Liver (tissue), 9 donors: ENCODE data around the gene CCDC154. TPM values are rescaled to one million over a fixed set of nuclear protein-coding genes. Genes with fewer than 3 reads are reported as not detected.

ENCODE experiments used
- DNase-seq: peaks from one replicate; pipeline ENCODE4 v3.0.0-alpha.2; 2017; ENCODE audit warnings: low spot score
- H3K27ac ChIP-seq, 2 donors: one replicate each; pipeline ENCODE4 v1.7.0; 2013; ENCODE audit warnings: inconsistent platforms in 2 of 2, low read length in 2 of 2, control low read depth in 1 of 2, low read depth in 1 of 2, mild to moderate bottlenecking in 1 of 2
- H3K27me3 ChIP-seq, 4 donors: one replicate each; pipeline versions ENCODE4 v1.6.1 to v1.7.0; 2013; ENCODE audit warnings: low read length in 3 of 4, inconsistent platforms in 1 of 4, mild to moderate bottlenecking in 1 of 4, moderate library complexity in 1 of 4; ENCODE audit not compliant: control insufficient read depth in 4 of 4, insufficient read depth in 4 of 4
- H3K36me3 ChIP-seq, 4 donors: one replicate each; pipeline versions ENCODE4 v1.6.1 to v1.7.0; 2013; ENCODE audit warnings: low read length in 3 of 4, mild to moderate bottlenecking in 3 of 4, low read depth in 1 of 4, moderate library complexity in 1 of 4; ENCODE audit not compliant: control insufficient read depth in 4 of 4, insufficient read depth in 3 of 4
- H3K4me1 ChIP-seq, 4 donors: one replicate each; pipeline versions ENCODE4 v1.6.1 to v1.7.0; 2013; ENCODE audit warnings: low read length in 3 of 4, mild to moderate bottlenecking in 3 of 4, moderate library complexity in 1 of 4; ENCODE audit not compliant: control insufficient read depth in 4 of 4, insufficient read depth in 4 of 4
- H3K4me3 ChIP-seq, 3 donors: one replicate each; pipeline versions ENCODE4 v1.6.1 to v1.7.0; 2013; ENCODE audit warnings: low read length in 3 of 3, control low read depth in 1 of 3, low read depth in 1 of 3, mild to moderate bottlenecking in 1 of 3
- H3K9ac ChIP-seq, 2 donors: one replicate each; pipeline ENCODE4 v1.7.0; 2013; ENCODE audit warnings: low read length in 2 of 2, mild to moderate bottlenecking in 2 of 2, moderate library complexity in 2 of 2, control low read depth in 1 of 2, low read depth in 1 of 2
- H3K9me3 ChIP-seq, 4 donors: one replicate each; pipeline versions ENCODE4 v1.6.1 to v1.7.0; 2013; ENCODE audit warnings: low read length in 3 of 4; ENCODE audit not compliant: control insufficient read depth in 4 of 4
- EGR1 ChIP-seq, 2 donors: IDR thresholded peaks; 2 replicates each; pipeline ENCODE4 v1.6.1; 2016 to 2018; ENCODE audit warnings: antibody characterized with exemption in 2 of 2, low read depth in 2 of 2
- FOXA2 ChIP-seq: IDR thresholded peaks from 2 replicates; pipeline ENCODE4 v1.6.1; 2016; ENCODE audit warnings: antibody characterized with exemption
- HNF4G ChIP-seq: IDR thresholded peaks from 2 replicates; pipeline ENCODE4 v1.6.1; 2016; ENCODE audit warnings: antibody characterized with exemption
- JUND ChIP-seq, 2 donors: IDR thresholded peaks; 2 replicates each; pipeline ENCODE4 v1.6.1; 2016; ENCODE audit warnings: antibody characterized with exemption in 2 of 2
- NR2F2 ChIP-seq: IDR thresholded peaks from 2 replicates; pipeline ENCODE4 v1.6.1; 2016; ENCODE audit warnings: antibody characterized with exemption
- SP1 ChIP-seq: IDR thresholded peaks from 2 replicates; pipeline ENCODE4 v1.6.1; 2018; ENCODE audit warnings: antibody characterized with exemption, mild to moderate bottlenecking
- TAF1 ChIP-seq: conservative IDR thresholded peaks from 2 replicates; pipeline ENCODE4 v1.6.1; 2016; ENCODE audit warnings: antibody characterized with exemption, mild to moderate bottlenecking
- YY1 ChIP-seq: IDR thresholded peaks from 2 replicates; pipeline ENCODE4 v1.6.1; 2016; ENCODE audit warnings: antibody characterized with exemption, mild to moderate bottlenecking
- WGBS: extraction: QIAGEN DNeasy Blood & Tissue Kit; methylation state at CpG from one replicate; pipeline ENCODE4 v1.1.7; 2013; 5-methylcytosine and 5-hydroxymethylcytosine counted together
- polyA plus RNA-seq, 2 donors: library from polyadenylated mRNA; stranded (reverse) in 1 of 2; unstranded in 1 of 2; fragments of 200-250 nt in 1 of 2; fragments of >200 nt in 1 of 2; fragmentation: Nextera tagmentation in 1 of 2; extraction: Ambion mirVana in 1 of 2; gene quantifications; one replicate each; pipeline versions ENCODE4 v1.2.1 to v1.2.3, GENCODE V29; 2013 to 2015
- total RNA-seq, 2 donors: library from RNA; depleted of rRNA; stranded (reverse); fragments of >200 nt; gene quantifications; one replicate each; pipeline ENCODE4 v1.2.3, GENCODE V29; 2014
- TF ChIP-seq, protein P1 (sequence below): IDR thresholded peaks from 2 replicates; pipeline ENCODE4 v1.6.1; 2016; ENCODE audit warnings: antibody characterized with exemption, mild to moderate bottlenecking
- TF ChIP-seq, protein P2 (sequence below): IDR thresholded peaks from 2 replicates; pipeline ENCODE4 v1.6.1; 2016; ENCODE audit warnings: antibody characterized with exemption
- TF ChIP-seq, protein P3 (sequence below): IDR thresholded peaks from 2 replicates; pipeline ENCODE4 v1.6.1; 2016; ENCODE audit warnings: antibody characterized with exemption
- TF ChIP-seq, protein P4 (sequence below): fragments of 150-350 bp; IDR thresholded peaks from 2 replicates; pipeline ENCODE4 v1.5.1; 2017; ENCODE audit warnings: improper control_type of control experiment, low read depth, low read length; ENCODE audit not compliant: missing input control
- TF ChIP-seq, protein P5 (sequence below): IDR thresholded peaks from 2 replicates; pipeline ENCODE4 v1.6.1; 2016; ENCODE audit warnings: antibody characterized with exemption
- donor health status: healthy.
- donor health status: healthy.
- donor health status: healthy.
- donor health status: healthy.
- donor health status: healthy.

The CCDC154 gene
- total and polyA plus RNA-seq, 4 donors, result 0.18 to 0.42 (median 0.39) TPM; not detected in 1

DNA sequence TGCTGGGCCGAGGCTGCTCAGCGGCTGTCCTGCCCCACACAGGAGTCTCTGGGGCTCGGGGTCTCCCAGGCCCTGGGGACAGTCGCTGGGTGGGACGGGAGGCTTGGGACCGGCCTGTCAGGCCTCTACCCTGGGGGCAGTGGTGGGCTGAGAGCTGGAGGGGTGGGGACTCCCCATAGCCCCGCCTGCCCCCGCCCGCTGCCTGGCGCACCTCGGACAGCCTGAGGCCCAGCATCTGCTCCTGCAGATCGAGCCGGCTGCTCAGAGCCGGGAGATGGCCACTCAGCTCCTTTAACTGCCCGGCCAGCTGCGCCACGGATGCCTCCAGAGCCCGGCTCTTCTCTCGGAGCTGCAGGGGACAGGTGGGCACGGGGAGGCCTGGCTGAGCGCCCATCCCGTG is 6.8 kb downstream of the CCDC154 start (continued):
- TF ChIP-seq, protein P1, sequence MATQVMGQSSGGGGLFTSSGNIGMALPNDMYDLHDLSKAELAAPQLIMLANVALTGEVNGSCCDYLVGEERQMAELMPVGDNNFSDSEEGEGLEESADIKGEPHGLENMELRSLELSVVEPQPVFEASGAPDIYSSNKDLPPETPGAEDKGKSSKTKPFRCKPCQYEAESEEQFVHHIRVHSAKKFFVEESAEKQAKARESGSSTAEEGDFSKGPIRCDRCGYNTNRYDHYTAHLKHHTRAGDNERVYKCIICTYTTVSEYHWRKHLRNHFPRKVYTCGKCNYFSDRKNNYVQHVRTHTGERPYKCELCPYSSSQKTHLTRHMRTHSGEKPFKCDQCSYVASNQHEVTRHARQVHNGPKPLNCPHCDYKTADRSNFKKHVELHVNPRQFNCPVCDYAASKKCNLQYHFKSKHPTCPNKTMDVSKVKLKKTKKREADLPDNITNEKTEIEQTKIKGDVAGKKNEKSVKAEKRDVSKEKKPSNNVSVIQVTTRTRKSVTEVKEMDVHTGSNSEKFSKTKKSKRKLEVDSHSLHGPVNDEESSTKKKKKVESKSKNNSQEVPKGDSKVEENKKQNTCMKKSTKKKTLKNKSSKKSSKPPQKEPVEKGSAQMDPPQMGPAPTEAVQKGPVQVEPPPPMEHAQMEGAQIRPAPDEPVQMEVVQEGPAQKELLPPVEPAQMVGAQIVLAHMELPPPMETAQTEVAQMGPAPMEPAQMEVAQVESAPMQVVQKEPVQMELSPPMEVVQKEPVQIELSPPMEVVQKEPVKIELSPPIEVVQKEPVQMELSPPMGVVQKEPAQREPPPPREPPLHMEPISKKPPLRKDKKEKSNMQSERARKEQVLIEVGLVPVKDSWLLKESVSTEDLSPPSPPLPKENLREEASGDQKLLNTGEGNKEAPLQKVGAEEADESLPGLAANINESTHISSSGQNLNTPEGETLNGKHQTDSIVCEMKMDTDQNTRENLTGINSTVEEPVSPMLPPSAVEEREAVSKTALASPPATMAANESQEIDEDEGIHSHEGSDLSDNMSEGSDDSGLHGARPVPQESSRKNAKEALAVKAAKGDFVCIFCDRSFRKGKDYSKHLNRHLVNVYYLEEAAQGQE, result no peak

DNA sequence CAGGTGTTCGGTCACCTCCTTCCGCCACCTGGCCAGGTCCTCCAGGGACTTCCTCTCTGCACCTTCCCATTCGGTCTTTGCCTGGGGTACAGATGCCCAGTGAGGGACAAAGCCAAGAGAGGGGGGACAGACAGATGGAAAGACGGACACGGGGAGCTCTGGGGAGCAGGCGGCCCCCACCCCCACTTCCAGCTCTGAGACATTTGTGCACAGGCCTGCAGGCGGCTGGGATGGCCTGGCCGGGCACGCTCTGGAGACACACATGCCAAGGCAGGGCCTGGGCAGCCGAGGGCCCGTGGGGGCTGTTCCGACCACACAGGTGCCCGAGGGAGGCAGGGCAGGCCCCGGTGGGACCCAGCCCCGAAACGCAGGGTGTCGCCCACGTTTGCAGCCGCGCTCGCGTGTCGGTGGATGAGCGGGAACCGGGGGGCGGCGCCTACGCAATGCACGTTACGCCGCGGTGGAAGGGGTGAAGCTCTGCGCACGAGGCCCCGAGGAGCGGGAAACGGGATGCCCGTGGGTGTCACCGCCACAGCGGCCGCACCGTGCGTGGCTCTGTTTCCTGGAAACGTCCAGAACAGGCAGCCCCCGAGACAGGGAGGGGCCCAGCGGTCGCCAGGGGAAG is 7.5 kb downstream of the CCDC154 start:
- no peak overlapping the region for H3K9ac ChIP-seq
- 94% methylated on average over 47 of the region's 47 CpGs for WGBS
- TF ChIP-seq EGR1 (IDR thresholded peaks at IDR 0.05; ENCODE audit: low read depth in 2 of 2) (no peak), SP1 (no peak), TAF1 (no peak), FOXA2 (no peak), NR2F2 (no peak), JUND (IDR thresholded peaks at IDR 0.05) (no peak), HNF4G (no peak), YY1 (no peak)
- TF ChIP-seq, protein P2, sequence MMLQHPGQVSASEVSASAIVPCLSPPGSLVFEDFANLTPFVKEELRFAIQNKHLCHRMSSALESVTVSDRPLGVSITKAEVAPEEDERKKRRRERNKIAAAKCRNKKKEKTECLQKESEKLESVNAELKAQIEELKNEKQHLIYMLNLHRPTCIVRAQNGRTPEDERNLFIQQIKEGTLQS, result no peak
- TF ChIP-seq, protein P3, sequence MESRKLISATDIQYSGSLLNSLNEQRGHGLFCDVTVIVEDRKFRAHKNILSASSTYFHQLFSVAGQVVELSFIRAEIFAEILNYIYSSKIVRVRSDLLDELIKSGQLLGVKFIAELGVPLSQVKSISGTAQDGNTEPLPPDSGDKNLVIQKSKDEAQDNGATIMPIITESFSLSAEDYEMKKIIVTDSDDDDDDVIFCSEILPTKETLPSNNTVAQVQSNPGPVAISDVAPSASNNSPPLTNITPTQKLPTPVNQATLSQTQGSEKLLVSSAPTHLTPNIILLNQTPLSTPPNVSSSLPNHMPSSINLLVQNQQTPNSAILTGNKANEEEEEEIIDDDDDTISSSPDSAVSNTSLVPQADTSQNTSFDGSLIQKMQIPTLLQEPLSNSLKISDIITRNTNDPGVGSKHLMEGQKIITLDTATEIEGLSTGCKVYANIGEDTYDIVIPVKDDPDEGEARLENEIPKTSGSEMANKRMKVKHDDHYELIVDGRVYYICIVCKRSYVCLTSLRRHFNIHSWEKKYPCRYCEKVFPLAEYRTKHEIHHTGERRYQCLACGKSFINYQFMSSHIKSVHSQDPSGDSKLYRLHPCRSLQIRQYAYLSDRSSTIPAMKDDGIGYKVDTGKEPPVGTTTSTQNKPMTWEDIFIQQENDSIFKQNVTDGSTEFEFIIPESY, result no peak
- TF ChIP-seq, protein P4, sequence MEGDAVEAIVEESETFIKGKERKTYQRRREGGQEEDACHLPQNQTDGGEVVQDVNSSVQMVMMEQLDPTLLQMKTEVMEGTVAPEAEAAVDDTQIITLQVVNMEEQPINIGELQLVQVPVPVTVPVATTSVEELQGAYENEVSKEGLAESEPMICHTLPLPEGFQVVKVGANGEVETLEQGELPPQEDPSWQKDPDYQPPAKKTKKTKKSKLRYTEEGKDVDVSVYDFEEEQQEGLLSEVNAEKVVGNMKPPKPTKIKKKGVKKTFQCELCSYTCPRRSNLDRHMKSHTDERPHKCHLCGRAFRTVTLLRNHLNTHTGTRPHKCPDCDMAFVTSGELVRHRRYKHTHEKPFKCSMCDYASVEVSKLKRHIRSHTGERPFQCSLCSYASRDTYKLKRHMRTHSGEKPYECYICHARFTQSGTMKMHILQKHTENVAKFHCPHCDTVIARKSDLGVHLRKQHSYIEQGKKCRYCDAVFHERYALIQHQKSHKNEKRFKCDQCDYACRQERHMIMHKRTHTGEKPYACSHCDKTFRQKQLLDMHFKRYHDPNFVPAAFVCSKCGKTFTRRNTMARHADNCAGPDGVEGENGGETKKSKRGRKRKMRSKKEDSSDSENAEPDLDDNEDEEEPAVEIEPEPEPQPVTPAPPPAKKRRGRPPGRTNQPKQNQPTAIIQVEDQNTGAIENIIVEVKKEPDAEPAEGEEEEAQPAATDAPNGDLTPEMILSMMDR, result no peak
- TF ChIP-seq, protein P5, sequence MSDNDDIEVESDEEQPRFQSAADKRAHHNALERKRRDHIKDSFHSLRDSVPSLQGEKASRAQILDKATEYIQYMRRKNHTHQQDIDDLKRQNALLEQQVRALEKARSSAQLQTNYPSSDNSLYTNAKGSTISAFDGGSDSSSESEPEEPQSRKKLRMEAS, result no peak
- H3K27ac ChIP-seq, result no peak overlapping the region
- H3K4me3 ChIP-seq, result no peak overlapping the region
- no peaks in the 10 kb centered on the region for H3K27me3 ChIP-seq
- H3K36me3 ChIP-seq, result no peaks in the 10 kb centered on the region
- H3K9me3 ChIP-seq, result no peaks in the 10 kb centered on the region
- no peak for DNase-seq
- no peaks in the 10 kb centered on the region for H3K4me1 ChIP-seq
